HepG2 (cell line): ENCODE data around the gene JMJD6. TPM values are rescaled to one million over a fixed set of nuclear protein-coding genes. Genes with fewer than 3 reads are reported as not detected.
A peak's percentile ranks its signal among the peaks of the same experiment; 100 is the strongest.

ENCODE experiments used
- AGO1 ChIP-seq: fragments of 200-400 bp; formaldehyde crosslinking; IDR thresholded peaks from 2 replicates; pipeline ENCODE4 v1.6.1; 2017; ENCODE audit warnings: mild to moderate bottlenecking, low read depth, low read length, moderate library complexity; ENCODE audit not compliant: poor library complexity, severe bottlenecking
- AKAP8 ChIP-seq: sonication (generic); formaldehyde crosslinking; IDR thresholded peaks from 2 replicates; pipeline ENCODE4 v1.5.1; 2020; ENCODE audit warnings: mild to moderate bottlenecking, missing genetic modification reagents
- EEA1 ChIP-seq: sonication (generic); formaldehyde crosslinking; IDR thresholded peaks from 2 replicates; pipeline ENCODE4 v1.5.1; 2020; ENCODE audit warnings: mild to moderate bottlenecking, missing genetic modification reagents, borderline replicate concordance
- ETV5 ChIP-seq: IDR thresholded peaks from 2 replicates; pipeline ENCODE4 v1.6.1; 2018; ENCODE audit warnings: missing biosample characterization, missing genetic modification reagents, inconsistent platforms, borderline replicate concordance
- IRF9 ChIP-seq: sonication (generic); formaldehyde crosslinking; IDR thresholded peaks from 2 replicates; pipeline ENCODE4 v1.8.0; 2022; ENCODE audit warnings: missing genetic modification reagents, mild to moderate bottlenecking, borderline replicate concordance
- NFAT5 ChIP-seq: sonication (generic); formaldehyde crosslinking; IDR thresholded peaks from 2 replicates; pipeline ENCODE4 v1.4.0; 2020; ENCODE audit warnings: missing genetic modification reagents
- RCOR2 ChIP-seq: IDR thresholded peaks from 2 replicates; pipeline ENCODE4 v1.6.1; 2016; ENCODE audit warnings: missing biosample characterization, missing genetic modification reagents
- SRSF1 ChIP-seq: fragments of 200-400 bp; formaldehyde crosslinking; optimal IDR thresholded peaks from 2 replicates; pipeline ENCODE3; 2017; ENCODE audit warnings: mild to moderate bottlenecking, low read depth, low read length, moderate library complexity
- TBP ChIP-seq: sonication (generic); formaldehyde crosslinking; IDR thresholded peaks from 2 replicates; pipeline ENCODE4 v1.5.0; 2020; ENCODE audit warnings: missing genetic modification reagents
- THAP7 ChIP-seq: sonication (generic); formaldehyde crosslinking; IDR thresholded peaks from 2 replicates; pipeline ENCODE4 v1.8.1; 2023; ENCODE audit warnings: mild to moderate bottlenecking, missing genetic modification reagents
- ZBTB26 ChIP-seq: IDR thresholded peaks from 2 replicates; pipeline ENCODE4 v1.6.1; 2016; ENCODE audit warnings: missing compliant biosample characterization, missing genetic modification reagents, borderline replicate concordance
- ZBTB34 ChIP-seq: sonication (generic); formaldehyde crosslinking; IDR thresholded peaks from 2 replicates; pipeline ENCODE4 v1.8.0; 2022; ENCODE audit warnings: mild to moderate bottlenecking, missing genetic modification reagents
- ZBTB37 ChIP-seq: sonication (generic); formaldehyde crosslinking; IDR thresholded peaks from 2 replicates; pipeline ENCODE4 v1.4.0; 2020; ENCODE audit warnings: mild to moderate bottlenecking, missing genetic modification reagents
- ZBTB8A ChIP-seq: sonication (generic); formaldehyde crosslinking; IDR thresholded peaks from 2 replicates; pipeline ENCODE4 v1.4.0; 2020; ENCODE audit warnings: mild to moderate bottlenecking, low read depth, missing genetic modification reagents, borderline replicate concordance
- ZNF253 ChIP-seq: sonication (generic); formaldehyde crosslinking; IDR thresholded peaks from 2 replicates; pipeline ENCODE4 v1.8.0; 2022; ENCODE audit warnings: mild to moderate bottlenecking, missing genetic modification reagents, borderline replicate concordance
- ZNF567 ChIP-seq: sonication (generic); formaldehyde crosslinking; IDR thresholded peaks from 2 replicates; pipeline ENCODE4 v1.8.1; 2023; ENCODE audit warnings: mild to moderate bottlenecking, missing genetic modification reagents, borderline replicate concordance
- ZNF615 ChIP-seq: sonication (generic); formaldehyde crosslinking; IDR thresholded peaks from 2 replicates; pipeline ENCODE4 v1.5.0; 2020; ENCODE audit warnings: mild to moderate bottlenecking, missing genetic modification reagents, borderline replicate concordance
- ZNF841 ChIP-seq: sonication (generic); formaldehyde crosslinking; IDR thresholded peaks from 2 replicates; pipeline ENCODE4 v1.8.1; 2023; ENCODE audit warnings: missing genetic modification reagents, borderline replicate concordance
- polyA plus RNA-seq, 8 experiments: library from polyadenylated mRNA; depleted of rRNA in 3 of 8; stranded (reverse) in 7 of 8; unstranded in 1 of 8; fragments of >200 nt; fragmentation: Illumina TruSeq in 4 of 8; extraction: Trizol in 4 of 8; gene quantifications; 2 replicates each; pipeline versions ENCODE4 v1.2.1 to v1.2.3, GENCODE V29; 2011 to 2016; ENCODE audit warnings: low read depth in 4 of 8, missing spikeins in 1 of 8, mixed read lengths in 1 of 8; ENCODE audit not compliant: insufficient read depth in 1 of 8
- total RNA-seq, 5 experiments: library from RNA; depleted of rRNA; stranded (reverse); fragments of >200 nt; fragmentation: Illumina TruSeq; extraction: Trizol; gene quantifications; 2 replicates each; pipeline ENCODE4 v1.2.3, GENCODE V29; 2016; ENCODE audit warnings: low read depth in 1 of 5

JMJD6 gene
- total and polyA plus RNA-seq, 2 of the 13 experiments (the other 11 are each of a cell fraction or from before 2014, with no cell fraction given) = 33.6 to 41.0 TPM

GRCh38 chr17:76726231-76726775, at the start of gene JMJD6 (continued):
- TF ChIP-seq TBP (no peak), THAP7 (CRISPR knock-in tag) (peak; percentile 100), ZBTB8A (CRISPR knock-in tag) (no peak), SRSF1 (no peak), ETV5 (peak; percentile 37; the same call in 1 of the 2 replicates), ZNF841 (CRISPR knock-in tag) (no peak), IRF9 (no peak), NFAT5 (CRISPR knock-in tag) (no peak), ZNF567 (CRISPR knock-in tag) (no peak), ZBTB37 (CRISPR knock-in tag) (no peak), ZBTB34 (no peak), ZNF615 (CRISPR knock-in tag) (no peak), RCOR2 (CRISPR knock-in tag) (no peak), ZNF253 (CRISPR knock-in tag) (no peak; the same call in 1 of the 2 replicates), AGO1 (peak; percentile 69), ZBTB26 (CRISPR knock-in tag) (0 out of 2 replicates have a peak, but pooled peaks have one; percentile 47), EEA1 (CRISPR knock-in tag) (no peak), AKAP8 (CRISPR knock-in tag) (no peak; the same call in 1 of the 2 replicates)
